Trophoblast cell (in vitro differentiated cells and primary cell): ENCODE measurements around the gene ENPP3.

Experiments
- DNase-seq, 2 donors: peaks; one replicate each; pipeline ENCODE4 v3.0.0-alpha.2; 2016
- H2AFZ ChIP-seq: 2 replicates; pipeline ENCODE4 v1.6.1; 2013; ENCODE audit warnings: low read length, moderate library complexity, mild to moderate bottlenecking; ENCODE audit not compliant: insufficient read depth, poor library complexity
- H2AK5ac ChIP-seq: 2 replicates; pipeline ENCODE4 v1.6.1; 2013; ENCODE audit warnings: mild to moderate bottlenecking, low read length
- H2BK120ac ChIP-seq: 2 replicates; pipeline ENCODE4 v1.6.1; 2013; ENCODE audit warnings: low read length, mild to moderate bottlenecking, moderate library complexity; ENCODE audit not compliant: insufficient read depth, poor library complexity
- H2BK12ac ChIP-seq: 2 replicates; pipeline ENCODE4 v1.6.1; 2013; ENCODE audit warnings: mild to moderate bottlenecking, low read length, moderate library complexity
- H2BK5ac ChIP-seq: 2 replicates; pipeline ENCODE4 v1.6.1; 2013; ENCODE audit warnings: low read length, low read depth, moderate library complexity, mild to moderate bottlenecking; ENCODE audit not compliant: poor library complexity
- H3K14ac ChIP-seq: 2 replicates; pipeline ENCODE4 v1.6.1; 2013; ENCODE audit warnings: mild to moderate bottlenecking, low read length
- H3K18ac ChIP-seq: 2 replicates; pipeline ENCODE4 v1.6.1; 2013; ENCODE audit warnings: mild to moderate bottlenecking, low read length
- H3K23ac ChIP-seq: 2 replicates; pipeline ENCODE4 v1.6.1; 2013; ENCODE audit warnings: low read length
- H3K27ac ChIP-seq: 2 replicates; pipeline ENCODE4 v1.5.1; 2013; ENCODE audit warnings: low read depth, mild to moderate bottlenecking, inconsistent platforms, low read length, moderate library complexity
- H3K27me3 ChIP-seq: 2 replicates; pipeline ENCODE4 v1.6.1; 2013; ENCODE audit warnings: inconsistent platforms, mild to moderate bottlenecking, low read length, moderate library complexity; ENCODE audit not compliant: insufficient read depth
- H3K36me3 ChIP-seq, 2 experiments: 1 replicate in 1 of 2; 2 replicates in 1 of 2; pipeline ENCODE4 v1.6.1; 2013; ENCODE audit warnings: low read length in 2 of 2, mild to moderate bottlenecking in 2 of 2, moderate library complexity in 1 of 2; ENCODE audit not compliant: insufficient read depth in 2 of 2, control insufficient read depth in 1 of 2
- H3K4ac ChIP-seq: 2 replicates; pipeline ENCODE4 v1.6.1; 2013; ENCODE audit warnings: low read depth, mild to moderate bottlenecking, low read length, moderate library complexity
- H3K4me1 ChIP-seq, 2 experiments: 1 replicate in 1 of 2; 2 replicates in 1 of 2; pipeline ENCODE4 v1.6.1; 2013; ENCODE audit warnings: low read length in 2 of 2, mild to moderate bottlenecking in 2 of 2, moderate library complexity in 1 of 2; ENCODE audit not compliant: insufficient read depth in 2 of 2, control insufficient read depth in 1 of 2
- H3K4me2 ChIP-seq: 2 replicates; pipeline ENCODE4 v1.6.1; 2013; ENCODE audit warnings: inconsistent platforms, mild to moderate bottlenecking, low read length, moderate library complexity
- H3K4me3 ChIP-seq: 2 replicates; pipeline ENCODE4 v1.5.1; 2013; ENCODE audit warnings: mild to moderate bottlenecking, low read depth, low read length, inconsistent platforms
- H3K79me1 ChIP-seq: one replicate; pipeline ENCODE4 v1.6.1; 2013; ENCODE audit warnings: low read length
- H3K79me2 ChIP-seq: 2 replicates; pipeline ENCODE4 v1.6.1; 2013; ENCODE audit warnings: low read length, mild to moderate bottlenecking; ENCODE audit not compliant: control insufficient read depth, insufficient read depth, poor library complexity
- H3K9ac ChIP-seq: 2 replicates; pipeline ENCODE4 v1.6.1; 2013; ENCODE audit warnings: mild to moderate bottlenecking, low read length
- H3K9me3 ChIP-seq: 2 replicates; pipeline ENCODE4 v1.6.1; 2013; ENCODE audit warnings: low read depth, mild to moderate bottlenecking, control low read depth, inconsistent platforms, low read length; ENCODE audit not compliant: insufficient read depth
- H4K12ac ChIP-seq: 2 replicates; pipeline ENCODE4 v1.6.1; 2013; ENCODE audit warnings: low read depth, mild to moderate bottlenecking, low read length, moderate library complexity
- H4K8ac ChIP-seq: 2 replicates; pipeline ENCODE4 v1.6.1; 2013; ENCODE audit warnings: low read depth, mild to moderate bottlenecking, low read length, moderate library complexity
- H4K91ac ChIP-seq: one replicate; pipeline ENCODE4 v1.6.1; 2013; ENCODE audit warnings: low read depth, mild to moderate bottlenecking, low read length, moderate library complexity
- WGBS: extraction: QIAGEN DNeasy Blood & Tissue Kit; methylation state at CpG from one replicate; pipeline ENCODE4 v1.1.7; 2013; ENCODE audit warnings: missing lambda C conversion rate; ENCODE audit not compliant: insufficient read length, insufficient coverage; ENCODE audit errors: extremely low coverage; 5-methylcytosine and 5-hydroxymethylcytosine counted together

ENPP3 gene

GRCh38 chr6:131642987-131643611 lies 6.0 kb downstream of the ENPP3 start:
- no peak overlapping the region for H3K4me3 ChIP-seq
- no peaks in the 10 kb centered on the region for H3K27me3 ChIP-seq
- H3K18ac ChIP-seq: no peak overlapping the region
- H3K23ac ChIP-seq: no peak overlapping the region
- WGBS: 100% methylated on average over 1 of the region's 3 CpGs
- H3K9ac ChIP-seq: no peak overlapping the region
- H3K9me3 ChIP-seq: no peaks in the 10 kb centered on the region
- H3K14ac ChIP-seq: no peak overlapping the region
- H3K79me1 ChIP-seq: no peaks in the 10 kb centered on the region
- no peak overlapping the region for H2BK12ac ChIP-seq
- no peak overlapping the region for H4K8ac ChIP-seq
- no peak for DNase-seq
- H3K4ac ChIP-seq: no peak overlapping the region
- no peak overlapping the region for H4K12ac ChIP-seq
- no peak overlapping the region for H3K4me2 ChIP-seq
- H2BK5ac ChIP-seq: no peak overlapping the region
- H3K79me2 ChIP-seq: no peaks in the 10 kb centered on the region
- H2BK120ac ChIP-seq: no peak overlapping the region
- H3K4me1 ChIP-seq: no peaks in the 10 kb centered on the region
- H2AFZ ChIP-seq: no peak overlapping the region
- no peak overlapping the region for H2AK5ac ChIP-seq
- no peak overlapping the region for H4K91ac ChIP-seq
- H3K27ac ChIP-seq: no peak overlapping the region
- H3K36me3 ChIP-seq: no peaks in the 10 kb centered on the region

GRCh38 chr6:131643855-131644460 lies 6.9 kb downstream of the ENPP3 start:
- Histone ChIP-seq H4K91ac (no peak overlapping the region), H3K4me1 (no peaks in the 10 kb centered on the region)

GRCh38 chr6:131644921-131645320 lies 7.8 kb downstream of the ENPP3 start:
- H3K9me3 ChIP-seq: no peaks in the 10 kb centered on the region
- no peak overlapping the region for H3K4me2 ChIP-seq
- no peak overlapping the region for H4K12ac ChIP-seq
- no peak overlapping the region for H3K4me3 ChIP-seq
- H2BK12ac ChIP-seq: no peak overlapping the region
- no peak overlapping the region for H2AK5ac ChIP-seq
- no peak overlapping the region for H3K4ac ChIP-seq
- no peak for DNase-seq
- H3K9ac ChIP-seq: no peak overlapping the region
- H3K27me3 ChIP-seq: no peaks in the 10 kb centered on the region
- H4K8ac ChIP-seq: no peak overlapping the region
- no peaks in the 10 kb centered on the region for H3K4me1 ChIP-seq
- no peak overlapping the region for H3K23ac ChIP-seq
- H3K27ac ChIP-seq: no peak overlapping the region
- H4K91ac ChIP-seq: no peak overlapping the region
- H2BK5ac ChIP-seq: no peak overlapping the region
- no peak overlapping the region for H2AFZ ChIP-seq
- no CpG with 5 or more reads among the region's 1 CpG for WGBS
- no peaks in the 10 kb centered on the region for H3K79me2 ChIP-seq
- no peaks in the 10 kb centered on the region for H3K36me3 ChIP-seq
- H3K79me1 ChIP-seq: no peaks in the 10 kb centered on the region
- no peak overlapping the region for H3K14ac ChIP-seq
- H2BK120ac ChIP-seq: no peak overlapping the region
- H3K18ac ChIP-seq: no peak overlapping the region

More at GRCh38 chr6:131643855-131644460, 6.9 kb downstream of the ENPP3 start:
- WGBS: no CpG with 5 or more reads among the region's 2 CpGs
- H4K12ac ChIP-seq: no peak overlapping the region
- no peak overlapping the region for H3K27ac ChIP-seq
- H3K4ac ChIP-seq: no peak overlapping the region
- no peak overlapping the region for H2BK12ac ChIP-seq
- no peak overlapping the region for H3K4me3 ChIP-seq
- no peak for DNase-seq
- H2AK5ac ChIP-seq: no peak overlapping the region
- no peaks in the 10 kb centered on the region for H3K79me2 ChIP-seq
- H3K79me1 ChIP-seq: no peaks in the 10 kb centered on the region
- H2AFZ ChIP-seq: no peak overlapping the region
- no peak overlapping the region for H3K4me2 ChIP-seq
- H3K18ac ChIP-seq: no peak overlapping the region
- no peaks in the 10 kb centered on the region for H3K27me3 ChIP-seq
- no peaks in the 10 kb centered on the region for H3K9me3 ChIP-seq
- no peak overlapping the region for H2BK5ac ChIP-seq
- H2BK120ac ChIP-seq: no peak overlapping the region
- H4K8ac ChIP-seq: no peak overlapping the region
- H3K23ac ChIP-seq: no peak overlapping the region
- no peaks in the 10 kb centered on the region for H3K36me3 ChIP-seq
- no peak overlapping the region for H3K9ac ChIP-seq
- no peak overlapping the region for H3K14ac ChIP-seq

GRCh38 chr6:131645846-131646245 lies 8.7 kb downstream of the ENPP3 start:
- WGBS: no CpG with 5 or more reads among the region's 2 CpGs
- Histone ChIP-seq H3K4me1 (no peaks in the 10 kb centered on the region), H3K27ac (no peak overlapping the region), H4K8ac (no peak overlapping the region), H2AFZ (no peak overlapping the region), H3K79me1 (no peaks in the 10 kb centered on the region), H3K23ac (no peak overlapping the region), H2BK12ac (no peak overlapping the region), H4K12ac (no peak overlapping the region), H2AK5ac (no peak overlapping the region), H3K36me3 (no peaks in the 10 kb centered on the region), H4K91ac (no peak overlapping the region), H3K4me3 (no peak overlapping the region), H2BK5ac (no peak overlapping the region), H3K4ac (no peak overlapping the region), H3K79me2 (no peaks in the 10 kb centered on the region), H3K9me3 (no peaks in the 10 kb centered on the region), H3K4me2 (no peak overlapping the region), H3K9ac (no peak overlapping the region), H3K14ac (no peak overlapping the region), H2BK120ac (no peak overlapping the region), H3K27me3 (no peaks in the 10 kb centered on the region), H3K18ac (no peak overlapping the region)
- DNase-seq: no peak
